NCI-H2227 treated with DMSO at 0.1 percent for 48 hours (cell line): ENCODE results near the gene ARFGAP3.
"Not testable (repeated sequence)": the region's sequence is repeated elsewhere in the genome, so short reads cannot be mapped to it uniquely, and the experiment has no call there.

Source experiments
- DNase-seq: peaks from one replicate; lab custom pipeline; 2025; lab: John Stamatoyannopoulos, UW

Gene ARFGAP3

GRCh38 chr22:42794551-42795510 lies 62.2 kb downstream of the ARFGAP3 start:
- no peak for DNase-seq

DNA sequence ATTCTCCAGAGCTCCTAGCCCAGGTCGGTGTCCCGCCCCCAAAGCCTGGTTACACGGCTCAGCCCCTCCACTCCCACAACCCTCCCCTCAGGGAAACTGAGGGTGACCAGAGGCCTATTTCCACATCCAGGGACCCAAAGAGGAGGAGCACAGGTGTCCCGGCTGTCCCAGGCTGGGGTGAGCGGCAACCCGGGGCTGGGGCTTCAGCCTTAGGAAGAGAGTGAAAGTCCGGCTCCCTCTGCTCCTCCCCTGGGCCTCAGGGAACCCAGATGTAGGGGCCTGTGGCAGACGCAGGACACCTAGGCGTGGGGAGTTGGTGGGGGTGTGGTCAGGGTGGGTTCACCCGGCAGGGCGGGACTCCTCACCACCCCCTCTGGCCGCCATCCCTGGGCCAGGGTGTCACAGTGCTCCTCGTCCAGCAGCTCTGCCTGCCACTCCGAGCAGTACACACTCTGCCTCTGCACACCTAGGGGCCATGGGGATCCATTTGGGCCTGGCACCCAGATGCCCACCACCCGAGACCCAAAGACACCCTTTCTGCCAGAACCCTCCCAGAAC lies 63.1 kb downstream of the ARFGAP3 start:
- DNase-seq: no peak

GRCh38 chr22:42792909-42793847 lies 63.9 kb downstream of the ARFGAP3 start:
- no peak for DNase-seq

GRCh38 chr22:42792453-42792908 lies 64.6 kb downstream of the ARFGAP3 start:
- no peak for DNase-seq

- no peak for DNase-seq
These were observed 65.2 kb downstream of the ARFGAP3 start for GRCh38 chr22:42791721-42792452.

GRCh38 chr22:42788466-42788865 lies 68.6 kb downstream of the ARFGAP3 start:
- DNase-seq: no peak

DNA sequence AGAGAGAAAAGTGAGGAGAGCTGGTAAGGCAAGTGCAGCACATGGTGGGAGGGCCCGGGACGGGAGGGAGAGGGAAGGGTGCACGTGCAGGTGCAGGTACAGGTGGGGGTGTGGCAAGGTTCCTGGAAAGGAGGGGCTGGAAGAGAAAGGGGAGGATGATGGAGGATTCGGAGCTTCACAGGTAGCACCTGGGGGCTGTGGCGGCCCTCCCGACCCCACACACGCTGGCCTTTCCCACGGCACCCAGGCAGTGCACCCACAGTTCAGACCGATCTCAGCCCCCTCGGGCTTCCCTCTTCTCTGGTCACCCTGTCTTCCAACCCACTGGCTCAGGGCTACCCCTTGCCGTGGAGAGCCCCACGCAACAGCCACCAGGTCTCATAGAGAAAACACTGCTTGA lies 69.1 kb downstream of the ARFGAP3 start:
- no peak for DNase-seq

GRCh38 chr22:42787357-42787736 lies 69.7 kb downstream of the ARFGAP3 start:
- DNase-seq: no peak

DNA sequence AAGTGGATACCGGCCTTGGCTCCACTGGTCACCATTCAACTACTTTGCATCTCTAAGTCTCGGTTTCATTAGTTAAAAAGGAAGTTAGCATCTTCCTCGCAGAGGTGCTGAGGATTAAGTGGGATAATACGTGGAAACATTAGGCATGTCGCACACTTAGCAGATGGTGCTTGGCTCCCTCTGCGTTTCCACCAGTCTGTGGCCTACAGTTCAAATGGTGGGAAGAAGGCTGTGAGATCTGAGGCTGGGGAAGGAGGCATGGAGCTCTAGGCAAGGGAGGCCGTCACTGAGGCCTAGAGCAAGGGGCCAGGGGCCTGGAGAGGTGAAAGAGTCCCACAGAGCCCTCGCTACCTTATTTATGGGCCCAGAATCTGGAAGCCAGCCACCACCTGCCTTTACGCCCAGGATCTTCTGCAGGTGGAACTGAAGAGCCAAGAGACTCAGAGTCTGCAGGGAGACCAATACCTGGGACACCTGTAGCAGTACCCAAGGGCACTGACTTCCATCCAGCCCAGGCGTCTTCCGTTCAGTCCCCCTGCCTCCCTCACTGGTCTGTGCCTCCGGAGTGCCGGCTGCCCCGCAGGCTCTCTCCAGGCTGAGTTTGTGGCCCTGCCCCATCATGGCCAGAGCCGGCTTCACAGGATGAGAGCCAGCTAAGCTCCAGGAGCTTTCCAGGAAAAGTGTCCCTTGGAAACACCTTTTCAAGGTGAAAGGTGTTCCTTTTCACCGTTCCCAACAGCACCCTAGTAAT lies 70.3 kb downstream of the ARFGAP3 start:
- no peak for DNase-seq

- DNase-seq: no peak
These were observed 71.2 kb downstream of the ARFGAP3 start for GRCh38 chr22:42785706-42786499.

GRCh38 chr22:42782306-42782705 lies 74.8 kb downstream of the ARFGAP3 start:
- not testable (repeated sequence) for DNase-seq

GRCh38 chr22:42780070-42780540 lies 77.0 kb downstream of the ARFGAP3 start:
- DNase-seq: peak; percentile 65

DNA sequence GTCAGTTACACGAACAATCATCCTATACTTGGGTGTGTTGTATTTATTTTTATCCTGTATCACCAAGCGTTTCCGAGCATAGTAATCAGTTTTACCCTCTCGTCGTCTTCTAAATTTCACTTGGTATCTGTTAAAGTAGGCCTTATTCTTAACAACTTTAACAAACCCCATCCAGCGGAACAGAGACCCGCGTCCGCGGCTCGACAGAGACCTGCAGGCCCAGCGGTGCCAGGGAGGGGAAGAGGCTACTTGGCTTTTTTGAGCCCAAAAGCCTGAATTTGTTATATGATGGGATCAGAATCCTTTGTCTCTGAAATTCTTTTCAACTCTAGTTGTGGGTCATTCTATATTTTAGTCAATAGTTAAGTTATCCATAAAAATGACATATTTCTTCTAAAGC lies 79.9 kb downstream of the ARFGAP3 start:
- no peak for DNase-seq

DNA sequence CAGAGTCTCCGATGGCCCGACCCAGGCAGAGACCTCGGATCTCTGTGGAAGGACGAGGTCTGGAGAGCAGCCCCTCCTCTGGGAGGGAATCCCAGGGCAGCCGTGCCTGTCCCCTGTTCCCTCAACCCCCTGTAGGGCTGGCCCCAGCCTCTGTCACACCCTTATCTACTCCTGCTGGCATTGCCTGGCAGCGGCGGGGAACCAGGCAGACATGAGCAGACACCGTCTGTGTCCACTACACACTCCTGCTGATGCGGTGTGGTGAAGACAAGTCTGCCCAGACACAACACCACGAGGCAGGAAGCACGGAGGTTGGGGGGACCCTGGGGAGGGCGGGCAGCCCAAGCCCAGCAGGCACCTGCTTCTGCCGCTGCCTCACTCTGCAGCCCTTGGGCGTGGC lies 83.9 kb downstream of the ARFGAP3 start:
- DNase-seq: no peak

GRCh38 chr22:42772647-42773046 lies 84.4 kb downstream of the ARFGAP3 start:
- no peak for DNase-seq

GRCh38 chr22:42770941-42771647 lies 86.0 kb downstream of the ARFGAP3 start:
- DNase-seq: no peak

GRCh38 chr22:42770448-42770726 lies 86.7 kb downstream of the ARFGAP3 start:
- DNase-seq: no peak

DNA sequence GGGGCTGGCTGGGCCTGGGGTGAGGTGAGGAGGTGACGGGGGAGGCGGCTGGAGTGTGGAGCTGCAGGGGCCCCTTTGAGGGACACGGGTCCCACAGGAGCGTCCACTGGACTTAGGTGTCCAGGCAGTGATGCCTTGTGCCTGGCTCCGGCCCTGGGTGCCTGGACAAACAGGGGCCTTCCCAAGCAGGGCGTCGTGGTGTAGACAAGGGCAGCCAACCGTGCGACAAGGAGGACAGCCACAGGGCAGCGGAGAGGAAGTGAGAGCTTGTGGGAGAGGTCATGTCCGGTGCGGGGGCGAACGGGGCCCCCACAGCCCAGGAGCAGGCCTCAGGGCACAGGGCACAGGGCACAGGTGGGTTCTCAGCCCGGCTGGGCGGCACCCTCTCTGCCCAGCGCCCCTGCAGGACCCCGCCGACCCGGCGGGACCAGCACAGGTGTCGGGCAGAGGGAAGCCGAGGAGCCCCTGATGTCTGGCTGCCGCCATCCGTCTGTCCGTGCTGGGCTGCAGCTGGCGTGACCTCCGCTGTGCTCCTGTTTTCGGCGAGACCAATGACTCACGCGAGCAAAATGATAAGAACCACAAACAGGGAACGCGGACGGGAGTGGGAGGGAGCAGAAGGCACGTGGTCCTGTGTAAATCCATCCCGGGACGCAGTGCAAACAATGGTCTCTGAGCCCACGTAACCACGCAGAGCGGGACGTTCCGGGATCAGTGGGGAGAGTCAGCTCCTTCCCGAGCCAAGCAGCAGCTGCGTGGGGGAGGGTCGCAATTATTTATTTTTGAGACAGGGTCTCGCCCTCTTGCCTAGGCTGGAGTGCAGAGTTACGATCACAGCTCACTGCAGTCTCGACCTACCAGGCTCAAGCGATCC lies 87.3 kb downstream of the ARFGAP3 start:
- DNase-seq: no peak

GRCh38 chr22:42769238-42769573 lies 87.9 kb downstream of the ARFGAP3 start:
- no peak for DNase-seq
